Inflammatory macrophage treated with lipopolysaccharide for 1 hour (primary cell): ENCODE measurements around the gene MAP7D1.

Source experiments
- DNase-seq, 2 donors: peaks; one replicate each; pipeline ENCODE4 v3.0.0-alpha.2; 2020 to 2022

The MAP7D1 gene

GRCh38 chr1:36128126-36128904, 27.6 kb upstream of the MAP7D1 start:
- DNase-seq: no peak

DNA sequence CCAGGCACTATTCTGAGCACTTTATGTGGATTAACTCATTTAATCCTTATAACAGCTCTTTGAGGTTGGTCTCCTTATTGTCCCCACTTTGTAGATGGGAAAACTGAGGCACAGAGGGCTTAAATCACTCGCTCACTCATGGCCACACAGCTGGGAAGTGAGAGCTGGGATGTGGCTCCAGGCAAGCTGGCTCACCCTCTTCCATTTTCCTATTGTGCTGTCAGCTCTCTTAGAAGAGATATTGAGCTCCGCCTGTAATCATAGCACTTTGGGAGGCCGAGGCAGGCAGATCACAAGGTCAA, 27.1 kb upstream of the MAP7D1 start:
- no peak for DNase-seq

DNA sequence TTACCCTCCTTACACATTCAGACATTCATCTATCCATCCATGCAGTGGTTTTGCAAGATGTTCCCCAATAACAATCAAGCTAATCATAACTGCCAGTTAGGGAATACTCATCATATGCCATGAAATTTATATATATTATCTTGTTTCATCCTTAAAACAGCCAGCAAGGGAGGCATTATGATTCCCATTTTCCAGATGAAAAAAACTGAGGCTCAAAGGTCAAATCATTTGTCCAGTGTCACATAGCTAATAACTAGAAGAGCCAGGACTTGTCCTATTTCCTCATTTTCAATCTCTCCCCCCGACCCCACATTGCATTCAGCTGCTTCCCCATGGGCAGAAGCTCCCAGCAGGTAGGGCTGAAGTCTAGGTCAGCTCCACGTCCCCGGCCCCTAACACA, 23.9 kb upstream of the MAP7D1 start:
- no peak for DNase-seq

DNA sequence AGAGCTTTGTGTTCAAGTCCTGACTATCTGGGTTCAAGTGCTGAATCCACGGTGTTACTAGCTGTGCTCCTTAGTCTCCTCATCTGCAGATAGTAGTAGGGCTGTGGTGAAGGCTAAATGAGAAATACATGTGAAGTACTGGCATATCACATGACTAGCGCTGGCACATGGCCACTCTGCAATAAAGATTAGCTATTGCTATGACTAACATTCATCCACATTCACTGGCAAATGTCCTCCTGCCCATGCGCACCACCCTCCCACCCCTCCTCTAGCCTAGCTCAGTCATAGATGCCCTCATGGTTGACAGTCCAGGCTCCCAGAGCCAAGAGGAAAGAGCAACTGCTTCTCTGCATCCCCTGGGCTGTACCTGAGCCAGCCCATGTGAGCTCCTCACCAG, 22.5 kb upstream of the MAP7D1 start:
- DNase-seq: peak in 1 of 2 donors; percentile 75

DNA sequence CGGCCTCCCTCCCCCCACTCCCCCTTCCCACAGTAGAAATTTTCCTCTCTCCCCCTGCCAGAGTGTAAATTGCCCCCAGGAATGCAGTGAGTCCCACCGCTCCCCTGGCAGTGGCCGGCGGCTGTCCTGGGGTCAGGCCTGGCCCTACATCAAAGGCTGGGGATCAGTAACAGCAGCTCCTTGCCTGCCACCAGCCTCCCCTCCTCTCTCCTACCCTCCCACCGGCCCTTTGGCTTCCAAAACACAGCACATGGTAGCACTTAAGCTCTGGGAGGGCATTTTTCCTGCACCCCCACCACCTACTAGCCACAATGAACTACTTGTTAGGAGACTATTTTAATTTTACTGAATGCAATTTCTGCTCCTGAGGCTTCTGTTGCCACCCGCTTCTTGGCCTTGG, 21.9 kb upstream of the MAP7D1 start:
- no peak for DNase-seq

- DNase-seq: peak in 1 of 2 donors; percentile 67
Measured at GRCh38 chr1:36134505-36135329, 21.2 kb upstream of the MAP7D1 start.

DNA sequence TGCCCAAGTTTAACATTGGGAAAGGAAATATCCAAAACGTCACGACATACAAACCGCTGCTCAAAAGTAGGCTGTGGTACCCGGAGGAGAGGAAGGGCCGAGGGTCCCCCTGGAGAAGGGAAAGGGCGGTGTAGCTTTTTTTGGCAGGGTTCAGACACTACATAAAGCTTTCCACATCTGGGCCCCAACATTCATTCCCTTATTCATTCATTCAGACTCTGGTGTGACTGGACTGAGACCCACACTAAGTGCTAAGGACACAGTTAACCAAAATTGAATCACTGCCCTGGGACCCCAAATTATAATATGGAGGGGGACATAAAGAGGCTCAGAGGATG, 20.7 kb upstream of the MAP7D1 start:
- no peak for DNase-seq

DNA sequence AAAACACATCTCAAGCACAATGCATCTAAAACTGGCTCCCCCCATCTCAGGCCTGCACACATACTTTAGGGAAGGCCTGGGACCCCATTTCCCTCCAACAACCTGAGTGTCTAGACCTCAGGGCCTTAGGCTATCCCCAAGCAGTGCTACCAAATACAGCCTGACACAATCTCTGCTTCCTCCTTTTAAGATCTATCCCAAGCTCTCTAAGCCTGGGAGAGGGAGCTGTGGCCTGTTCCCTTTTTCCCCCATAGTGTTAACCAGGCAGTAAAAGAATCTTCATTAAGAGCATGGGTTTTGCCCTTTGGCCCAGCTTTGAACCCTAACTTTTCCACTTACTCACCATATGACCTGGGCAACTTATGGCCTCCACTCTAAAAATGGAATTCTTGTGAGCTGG, 20.2 kb upstream of the MAP7D1 start:
- no peak for DNase-seq

GRCh38 chr1:36136535-36136934, 19.4 kb upstream of the MAP7D1 start:
- DNase-seq: no peak

DNA sequence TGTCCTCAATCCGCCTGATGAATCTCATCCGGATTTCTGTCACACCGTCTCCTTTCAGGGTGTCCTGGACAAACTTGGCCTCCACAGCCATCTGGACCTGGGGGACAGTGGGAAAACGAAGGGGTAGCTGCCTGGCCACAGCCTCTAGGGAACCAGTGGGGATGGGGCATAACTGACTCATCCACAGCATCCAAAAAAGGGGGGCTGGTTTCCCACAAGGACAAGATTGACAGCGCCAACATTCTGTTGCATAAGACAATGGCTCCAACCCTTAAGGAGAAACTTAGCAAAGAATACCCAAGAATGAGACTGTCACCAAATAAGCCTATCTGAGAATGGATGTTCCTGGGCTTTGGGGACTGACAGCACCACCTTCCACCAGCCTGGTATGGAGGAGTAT, 18.7 kb upstream of the MAP7D1 start:
- DNase-seq: no peak

- DNase-seq: no peak
Measured at GRCh38 chr1:36137776-36138175, 18.2 kb upstream of the MAP7D1 start.

DNA sequence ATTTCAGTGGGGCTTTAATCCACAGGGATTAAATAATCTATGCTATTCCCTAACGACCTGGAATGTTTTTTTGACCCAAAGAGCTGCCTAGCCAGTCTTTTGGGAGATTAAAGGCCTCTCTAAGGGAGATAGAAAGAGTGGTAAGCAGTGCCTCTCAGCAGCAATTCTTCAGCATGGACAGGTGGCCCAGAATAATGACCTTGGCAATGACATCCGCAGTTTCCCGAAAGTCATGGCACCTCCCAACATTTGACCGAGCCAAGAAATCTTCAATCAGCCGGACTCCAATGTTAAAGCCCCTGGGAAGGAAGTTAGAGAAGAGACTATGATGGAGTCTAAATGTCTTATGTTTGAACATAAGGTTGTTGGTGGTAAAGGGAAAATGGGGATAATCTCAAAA, 16.4 kb upstream of the MAP7D1 start:
- DNase-seq: no peak

GRCh38 chr1:36142121-36142520, 13.8 kb upstream of the MAP7D1 start:
- DNase-seq: no peak

DNA sequence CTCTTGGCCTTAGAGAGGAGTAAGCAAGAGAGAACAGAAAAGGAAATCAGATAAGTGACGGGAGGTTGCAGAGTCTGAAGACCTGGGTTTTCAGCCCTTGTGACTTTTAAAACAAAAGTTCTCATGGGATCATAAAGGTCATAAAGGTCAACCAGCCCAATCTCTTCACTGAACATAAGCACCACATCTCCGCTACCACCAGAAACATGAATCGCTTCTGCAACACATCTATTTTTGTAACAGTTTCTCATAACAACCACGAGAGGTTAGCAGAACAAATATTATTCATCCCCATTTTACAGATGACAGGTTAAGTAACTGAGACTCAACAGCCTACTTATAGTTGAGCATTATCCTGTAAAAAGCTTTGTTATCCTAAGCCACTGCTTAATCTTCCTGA, 12.5 kb upstream of the MAP7D1 start:
- no peak for DNase-seq

- DNase-seq: no peak
Measured at GRCh38 chr1:36144413-36144812, 11.5 kb upstream of the MAP7D1 start.

- no peak for DNase-seq
Measured at GRCh38 chr1:36148821-36149236, 7.1 kb upstream of the MAP7D1 start.

- DNase-seq: peak; percentile 100
Measured at GRCh38 chr1:36149237-36149972, 6.6 kb upstream of the MAP7D1 start, which contains the start of gene TRAPPC3. Gene TRAPPC3, minus strand, starts transcription at chr1:36149486. Its CDS starts 108 bp downstream, at chr1:36149378.

GRCh38 chr1:36149973-36150295, 6.0 kb upstream of the MAP7D1 start:
- DNase-seq: no peak

- DNase-seq: peak; percentile 89 to 92
Measured at GRCh38 chr1:36150296-36151133, 5.4 kb upstream of the MAP7D1 start.

DNA sequence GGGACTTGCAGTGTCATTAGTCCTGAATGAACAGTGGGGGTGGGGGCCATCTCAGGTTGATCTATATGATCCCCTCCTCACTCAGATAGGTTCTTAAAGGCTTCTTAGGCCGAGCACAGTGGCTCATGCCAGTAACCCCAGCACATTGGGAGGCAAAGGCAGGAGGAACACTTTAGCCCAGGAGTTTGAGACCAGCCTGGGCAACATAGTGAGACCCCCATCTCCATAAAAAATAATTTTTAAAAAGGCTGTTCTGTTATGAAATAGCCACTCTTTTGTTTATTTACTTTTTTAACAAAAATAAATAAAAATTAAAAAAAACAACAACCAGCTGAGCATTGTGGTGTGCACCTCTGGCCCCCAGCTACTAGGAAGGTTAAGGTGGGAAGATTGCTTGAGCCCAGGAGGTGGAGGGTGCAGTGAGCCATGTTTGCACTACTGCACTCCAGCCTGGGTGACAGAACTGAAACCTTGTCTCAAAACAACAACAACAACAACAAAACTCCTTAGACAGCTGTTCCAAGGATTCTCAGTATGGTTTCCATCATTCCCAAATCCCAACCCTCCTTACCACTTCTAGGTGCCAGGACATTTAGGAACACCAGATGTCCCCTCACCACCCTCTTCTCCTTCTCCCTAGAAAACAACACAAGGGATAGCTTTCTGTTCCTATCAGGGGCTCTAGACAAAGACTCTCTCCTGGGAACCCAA, 4.7 kb upstream of the MAP7D1 start:
- no peak for DNase-seq

DNA sequence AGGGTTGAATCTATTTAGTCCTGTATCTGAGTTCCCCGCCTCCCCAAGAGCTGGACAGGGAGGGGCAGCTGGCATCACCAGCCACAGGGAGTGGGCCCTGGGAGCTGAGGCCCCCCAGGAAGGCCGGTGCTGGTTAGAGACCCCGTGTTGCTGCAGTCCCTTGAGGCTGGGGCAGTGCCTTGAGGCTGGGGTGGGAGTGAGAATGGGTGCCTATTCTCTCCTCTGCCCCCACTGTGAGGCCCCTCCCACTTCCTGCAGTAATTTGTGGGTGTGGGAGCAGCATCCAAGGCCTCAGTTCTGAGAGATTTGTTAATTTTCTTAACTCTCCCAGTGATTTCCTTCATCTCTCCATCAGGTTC, 4.1 kb upstream of the MAP7D1 start:
- DNase-seq: peak; percentile 41 to 59

DNA sequence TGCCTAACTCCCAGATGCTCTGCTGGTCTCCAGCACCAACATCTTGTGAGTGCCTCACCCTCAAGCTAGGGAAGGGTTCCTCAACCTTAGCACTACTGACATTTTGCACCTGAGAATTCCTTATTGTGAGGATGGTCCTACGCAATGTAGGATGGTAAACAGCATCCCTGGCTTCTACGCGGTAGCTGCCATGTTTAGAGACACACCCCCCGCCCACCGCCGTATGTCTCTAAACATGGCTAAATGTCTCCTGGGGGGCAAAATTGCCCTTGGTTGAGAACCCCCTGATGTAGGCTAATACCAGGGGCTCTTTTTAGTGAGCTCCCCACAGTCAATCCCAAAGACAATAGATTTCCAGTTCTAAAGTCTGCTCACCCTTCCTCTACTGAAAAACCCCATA, 2.5 kb upstream of the MAP7D1 start:
- DNase-seq: no peak
